A673 (cell line): ENCODE measurements around the gene KLF11. TPM values are rescaled to one million over a fixed set of nuclear protein-coding genes. Genes with fewer than 3 reads are reported as not detected.

Source experiments
- BruUV-seq: library from RNA; stranded (reverse); fragments of 400-500 nt; replicated peaks from 2 replicates; lab custom pipeline; 2021; lab: Mats Ljungman, UMichigan
- CTCF ChIA-PET: fragments of 300-600 bp; sonication (Branson Sonifier 250); formaldehyde crosslinking; loops from one replicate; lab custom pipeline; 2022; ENCODE audit warnings: antibody characterized with exemption; lab: Charles Lee
- POLR2A ChIA-PET: fragments of 300-600 bp; sonication (Branson Sonifier 250); formaldehyde crosslinking; loops from one replicate; lab custom pipeline; 2022; ENCODE audit warnings: antibody characterized with exemption; ENCODE audit not compliant: low non-redundant PET; lab: Charles Lee
- DNase-seq: peaks from one replicate; pipeline ENCODE4 v3.0.0-alpha.2; 2015; ENCODE audit warnings: low spot score
- H3K27ac ChIP-seq: fragments of 200-600 bp; sonication (generic); 2 replicates; pipeline ENCODE4 v1.5.1; 2016; ENCODE audit warnings: mixed run types, low read depth, mild to moderate bottlenecking, mixed read lengths, antibody characterized with exemption, low read length; ENCODE audit not compliant: poor library complexity, severe bottlenecking
- H3K27me3 ChIP-seq: fragments of 200-600 bp; sonication (generic); replicated peaks from 2 replicates; pipeline ENCODE4 v1.6.1; 2017; ENCODE audit warnings: mixed run types, low read depth, mild to moderate bottlenecking, mixed read lengths, antibody characterized with exemption, low read length; ENCODE audit not compliant: insufficient read depth, poor library complexity
- H3K36me3 ChIP-seq: fragments of 200-600 bp; sonication (generic); 2 replicates; pipeline ENCODE4 v1.6.1; 2016; ENCODE audit warnings: mixed run types, mild to moderate bottlenecking, mixed read lengths, antibody characterized with exemption, low read length; ENCODE audit not compliant: insufficient read depth, poor library complexity, severe bottlenecking
- H3K4me1 ChIP-seq: fragments of 200-600 bp; sonication (generic); 2 replicates; pipeline ENCODE4 v1.6.1; 2017; ENCODE audit warnings: mixed run types, mild to moderate bottlenecking, mixed read lengths, antibody characterized with exemption, low read length; ENCODE audit not compliant: insufficient read depth, poor library complexity, severe bottlenecking
- H3K4me3 ChIP-seq: fragments of 200-600 bp; sonication (generic); 2 replicates; pipeline ENCODE4 v1.5.1; 2016; ENCODE audit warnings: low read depth, mixed run types, mild to moderate bottlenecking, mixed read lengths, low read length; ENCODE audit not compliant: poor library complexity, severe bottlenecking
- H3K9me3 ChIP-seq: fragments of 200-600 bp; sonication (generic); 2 replicates; pipeline ENCODE4 v1.6.1; 2016; ENCODE audit warnings: mixed run types, low read depth, mild to moderate bottlenecking, mixed read lengths, antibody characterized with exemption, low read length; ENCODE audit not compliant: poor library complexity, severe bottlenecking
- CTCF ChIP-seq: fragments of 300-800, 200-600 bp; sonication (generic); conservative IDR thresholded peaks from 2 replicates; pipeline ENCODE4 v1.5.1; 2017; ENCODE audit warnings: low read depth, mild to moderate bottlenecking, antibody characterized with exemption, low read length, moderate library complexity, mixed read lengths
- EZH2 ChIP-seq: fragments of 200-600 bp; sonication (generic); IDR thresholded peaks from 2 replicates; pipeline ENCODE4 v1.6.1; 2017; ENCODE audit warnings: borderline replicate concordance, low read depth, mild to moderate bottlenecking, mixed read lengths, antibody characterized with exemption, low read length; ENCODE audit not compliant: poor library complexity, severe bottlenecking
- intact Hi-C: fragments of 100-400 bp; cut with micrococcal nuclease; formaldehyde crosslinking; loops from one replicate; pipeline ENCODE4 v1.10.0; 2022; ENCODE audit not compliant: unreplicated experiment
- total RNA-seq: library from RNA; stranded (reverse); gene quantifications from 2 replicates; pipeline ENCODE4 v1.2.3, GENCODE V29; 2021

KLF11 gene
- total RNA-seq, 1 experiment from 2014 or later, result 3.0 TPM

- TF ChIP-seq CTCF (no peak), EZH2 (no peak)
- H3K27ac ChIP-seq, result no peak overlapping the region
- no peaks in the 10 kb centered on the region for H3K36me3 ChIP-seq
- BruUV-seq, result no TSS peak
- intact Hi-C loops, result no loop called here
- no peak overlapping the region for H3K4me3 ChIP-seq
- ChIA-PET CTCF (no interaction called here), POLR2A (no interaction called here)
- DNase-seq, result no peak
- H3K27me3 ChIP-seq, result no peaks in the 10 kb centered on the region
- no peaks in the 10 kb centered on the region for H3K9me3 ChIP-seq
- H3K4me1 ChIP-seq, result no peaks in the 10 kb centered on the region
These were observed 1.6 kb upstream of the KLF11 start for GRCh38 chr2:10041711-10042110.

GRCh38 chr2:10042301-10043161 lies 819 bp upstream of the KLF11 start:
- Histone ChIP-seq H3K9me3 (no peaks in the 10 kb centered on the region), H3K4me3 (no peak overlapping the region), H3K4me1 (no peaks in the 10 kb centered on the region), H3K27me3 (no peaks in the 10 kb centered on the region), H3K36me3 (no peaks in the 10 kb centered on the region), H3K27ac (no peak overlapping the region)
- ChIA-PET CTCF (no interaction called here), POLR2A (no interaction called here)
- intact Hi-C loops, result no loop called here
- no peak for DNase-seq
- BruUV-seq, result no TSS peak
- no peak for TF ChIP-seq EZH2
- no peak for TF ChIP-seq CTCF

GRCh38 chr2:10043906-10044601 lies 704 bp downstream of the KLF11 start:
- Histone ChIP-seq H3K9me3 (no peaks in the 10 kb centered on the region), H3K4me1 (no peaks in the 10 kb centered on the region), H3K27me3 (no peaks in the 10 kb centered on the region), H3K27ac (no peak overlapping the region), H3K36me3 (peaks cover 5% of the 10 kb centered on the region), H3K4me3 (peak overlapping the region; percentile 30)
- intact Hi-C loops, result no loop called here
- peak; percentile 84 for DNase-seq
- CTCF ChIA-PET, result interaction anchor here (0.6 kb wide), 1 partner anchor 54 kb away, joined by 5 read pairs; no protein-coding TSS in a partner anchor
- TF ChIP-seq EZH2 (no peak), CTCF (no peak)
- no TSS peak for BruUV-seq
- POLR2A ChIA-PET, result interaction anchor here (0.6 kb wide), 2 partner anchors 235 to 590 kb away, joined by 3 read pairs; no protein-coding TSS in a partner anchor
